PC-3 (cell line): Measurements from ENCODE around the gene ABCA5.

Experiments
- CTCF ChIP-seq: fragments of 300-600 bp; sonication (generic); conservative IDR thresholded peaks from 2 replicates; pipeline ENCODE4 v1.5.1; 2017; ENCODE audit warnings: antibody characterized with exemption, low read depth, mild to moderate bottlenecking, low read length
- EZH2 ChIP-seq: fragments of 300-600 bp; sonication (generic); IDR thresholded peaks from one replicate; pipeline ENCODE4 v1.6.1; 2017; ENCODE audit warnings: antibody characterized with exemption, mild to moderate bottlenecking, low read length; ENCODE audit not compliant: unreplicated experiment

GRCh38 chr17:69271023-69271422, 55.9 kb downstream of the ABCA5 start:
- TF ChIP-seq CTCF (no peak), EZH2 (no peak)
